ENCODE data around the gene NECTIN2. TPM values are rescaled to one million over a fixed set of nuclear protein-coding genes. Genes with fewer than 3 reads are reported as not detected.

NECTIN2 gene
- total and polyA plus RNA-seq, 2 donors (not counting 1 experiment from before 2014, with no cell fraction given) = 0.15 to 0.32 TPM

- no peak for ATAC-seq (ENCODE audit: low read depth)
- TF ChIP-seq CTCF (IDR thresholded peaks at IDR 0.05) = no peak
- no peak for TF ChIP-seq EZH2 (IDR thresholded peaks at IDR 0.05; ENCODE audit: borderline replicate concordance, insufficient read depth, low read depth, low read length, poor library complexity, severe bottlenecking)
- 69% methylated on average over 4 of the region's 7 CpGs for WGBS (ENCODE audit: insufficient coverage)
- Histone ChIP-seq H2AFZ (ENCODE audit: insufficient read depth, low read depth, low read length, poor library complexity, severe bottlenecking) (no peak overlapping the region), H3K9ac (ENCODE audit: low read length) (no peak overlapping the region), H3K9me3 (ENCODE audit: control extremely low read depth in 1 of 3, control insufficient read depth in 2 of 3, insufficient read depth in 1 of 3, low read length in 2 of 3) (peaks cover 0 to 4% (median 0%) of the 10 kb centered on the region in 3 donors), H4K20me1 (ENCODE audit: control insufficient read depth, insufficient read depth, low read length, poor library complexity, severe bottlenecking) (no peaks in the 10 kb centered on the region), H3K4me2 (replicated peaks; ENCODE audit: low read depth, low read length, poor library complexity, severe bottlenecking) (peak overlapping the region; percentile 64), H3K27me3 (replicated peaks in 1 of 4; ENCODE audit: control extremely low read depth in 1 of 4, control insufficient read depth in 3 of 4, insufficient read depth in 4 of 4, low read length in 3 of 4) (peaks cover 0 to 31% (median 7%) of the 10 kb centered on the region in 4 experiments), H3K4me1 (ENCODE audit: control insufficient read depth in 2 of 2, insufficient read depth in 2 of 2, low read length in 2 of 2) (peaks cover 10% of the 10 kb centered on the region in 2 donors), H3K79me2 (ENCODE audit: control insufficient read depth, insufficient read depth, low read length) (no peaks in the 10 kb centered on the region), H3K36me3 (replicated peaks in 1 of 2; ENCODE audit: control extremely low read depth in 1 of 2, control insufficient read depth in 1 of 2, extremely low read depth in 1 of 2, insufficient read depth in 2 of 2, low read length in 1 of 2) (no peaks in the 10 kb centered on the region), H3K4me3 (ENCODE audit: control extremely low read depth in 1 of 5, extremely low read depth in 1 of 5, insufficient read depth in 1 of 5, low read depth in 2 of 5, low read length in 4 of 5) (no peak overlapping the region), H3K27ac (ENCODE audit: low read length in 2 of 2) (no peak overlapping the region)
- DNase-seq = no peak
- POLR2A ChIA-PET = no interaction called here
- CTCF ChIA-PET = no interaction called here
- Mint-ChIP-seq H3K4me1 (peaks cover 9% of the 10 kb centered on the region), H3K9me3 (ENCODE audit: insufficient read depth) (no peaks in the 10 kb centered on the region), H3K27ac (no peak overlapping the region), H3K27me3 (peaks cover 34% of the 10 kb centered on the region), H3K4me3 (no peak overlapping the region)
- intact Hi-C loops (cut with micrococcal nuclease) = loop anchor here (10.0 kb wide), 1 partner anchor 435 kb away; the partner anchor contains the start of gene EXOC3L2
Observed at GRCh38 chr19:44809577-44810233, 36.4 kb upstream of the NECTIN2 start.

Data from B cell (primary cell).